ENCODE data around the gene PCCA. TPM values are rescaled to one million over a fixed set of nuclear protein-coding genes. Genes with fewer than 3 reads are reported as not detected.

The PCCA gene
- total and polyA plus RNA-seq, 2 of the 13 experiments (the other 11 are each of a cell fraction or from before 2014, with no cell fraction given), result 15.0 to 32.2 TPM

- Histone ChIP-seq H3K4me1 (ENCODE audit: insufficient read depth, low read length) (no peaks in the 10 kb centered on the region), H3K36me3 (replicated peaks in 1 of 2; ENCODE audit: control insufficient read depth in 1 of 2, insufficient read depth in 2 of 2, low read length in 2 of 2) (no peaks in the 10 kb centered on the region), H3K4me2 (ENCODE audit: low read depth, low read length) (no peak overlapping the region), H3K27me3 (ENCODE audit: control insufficient read depth in 1 of 2, insufficient read depth in 2 of 2, low read length in 2 of 2) (no peaks in the 10 kb centered on the region), H3K27ac (ENCODE audit: extremely low read length, insufficient read depth, low read length) (no peak overlapping the region), H2AFZ (ENCODE audit: low read length) (no peak overlapping the region), H3K9ac (ENCODE audit: insufficient read depth, low read depth, low read length) (no peak overlapping the region), H3K9me3 (ENCODE audit: low read length) (no peaks in the 10 kb centered on the region), H3K79me2 (ENCODE audit: insufficient read depth, low read length) (no peaks in the 10 kb centered on the region), H3K4me3 (replicated peaks in 1 of 3; ENCODE audit: insufficient read depth in 1 of 3, low read depth in 2 of 3, low read length in 3 of 3) (no peak overlapping the region), H4K20me1 (ENCODE audit: insufficient read depth, low read length) (no peaks in the 10 kb centered on the region)
- no peak for ATAC-seq
- no TSS peak for BruUV-seq (replicated peaks)
- CTCF ChIA-PET (ENCODE audit: low intra/inter-chr PET ratio, low total read pairs), result no interaction called here
- WGBS (ENCODE audit: low lambda C conversion rate), result 81% methylated on average over 1 of the region's 1 CpG
- POLR2A ChIA-PET, result no interaction called here
- no peak for DNase-seq (ENCODE audit: low spot score)
- intact Hi-C loops (cut with micrococcal nuclease; ENCODE audit: unreplicated experiment), result no loop called here
- FAIRE-seq, result no peak
- no peak for TF ChIP-seq ZSCAN22 (CRISPR knock-in tag; IDR thresholded peaks at IDR 0.05)
- in situ Hi-C loops (cut with HindIII; ENCODE audit: extremely low pct_ligation_motif_present, low pct_unique_long_range_greater_than_20kb), result no loop called here
Observed at GRCh38 chr13:100362781-100363180, 273.9 kb downstream of the PCCA start.

- CTCF ChIA-PET (ENCODE audit: low intra/inter-chr PET ratio, low total read pairs), result no interaction called here
- Histone ChIP-seq H3K36me3 (replicated peaks in 1 of 2; ENCODE audit: control insufficient read depth in 1 of 2, insufficient read depth in 2 of 2, low read length in 2 of 2) (no peaks in the 10 kb centered on the region), H3K4me1 (ENCODE audit: insufficient read depth, low read length) (no peaks in the 10 kb centered on the region), H3K79me2 (ENCODE audit: insufficient read depth, low read length) (no peaks in the 10 kb centered on the region), H3K4me2 (ENCODE audit: low read depth, low read length) (no peak overlapping the region), H3K9ac (ENCODE audit: insufficient read depth, low read depth, low read length) (no peak overlapping the region), H3K27ac (ENCODE audit: extremely low read length, insufficient read depth, low read length) (no peak overlapping the region), H3K9me3 (ENCODE audit: low read length) (no peaks in the 10 kb centered on the region), H3K4me3 (replicated peaks in 1 of 3; ENCODE audit: insufficient read depth in 1 of 3, low read depth in 2 of 3, low read length in 3 of 3) (no peak overlapping the region), H3K27me3 (ENCODE audit: control insufficient read depth in 1 of 2, insufficient read depth in 2 of 2, low read length in 2 of 2) (no peaks in the 10 kb centered on the region), H4K20me1 (ENCODE audit: insufficient read depth, low read length) (no peaks in the 10 kb centered on the region), H2AFZ (ENCODE audit: low read length) (no peak overlapping the region)
- POLR2A ChIA-PET, result no interaction called here
- TF ChIP-seq NPAS2 (CRISPR knock-in tag; IDR thresholded peaks at IDR 0.05; ENCODE audit: borderline replicate concordance) (no peak), MIER2 (CRISPR knock-in tag; IDR thresholded peaks at IDR 0.05) (no peak), MIXL1 (CRISPR knock-in tag; IDR thresholded peaks at IDR 0.05) (no peak), ZNF775 (CRISPR knock-in tag; IDR thresholded peaks at IDR 0.05; ENCODE audit: borderline replicate concordance) (no peak), SNAPC4 (CRISPR knock-in tag; IDR thresholded peaks at IDR 0.05) (no peak)
- WGBS (ENCODE audit: low lambda C conversion rate), result 87% methylated on average over 3 of the region's 3 CpGs
- in situ Hi-C loops (cut with HindIII; ENCODE audit: extremely low pct_ligation_motif_present, low pct_unique_long_range_greater_than_20kb) (no loop called here), intact Hi-C loops (cut with micrococcal nuclease; ENCODE audit: unreplicated experiment) (no loop called here)
- FAIRE-seq, result no peak
- no TSS peak for BruUV-seq (replicated peaks)
- no peak for DNase-seq (ENCODE audit: low spot score)
- no peak for ATAC-seq
Observed at GRCh38 chr13:100363285-100363711, 274.4 kb downstream of the PCCA start.
